GM18505 (cell line): ENCODE results near the gene PTCRA.

ENCODE experiments used
- ATAC-seq: cut with Tn5 transposase; IDR thresholded peaks from one replicate; pipeline ENCODE4 v1.9.1; 2021; ENCODE audit not compliant: unreplicated experiment
- POLR2A ChIP-seq: IDR thresholded peaks from 4 replicates; pipeline ENCODE4 v1.6.1; 2011; ENCODE audit warnings: borderline replicate concordance; ENCODE audit not compliant: insufficient read depth, insufficient read length; ENCODE audit errors: extremely low read depth

PTCRA gene

DNA sequence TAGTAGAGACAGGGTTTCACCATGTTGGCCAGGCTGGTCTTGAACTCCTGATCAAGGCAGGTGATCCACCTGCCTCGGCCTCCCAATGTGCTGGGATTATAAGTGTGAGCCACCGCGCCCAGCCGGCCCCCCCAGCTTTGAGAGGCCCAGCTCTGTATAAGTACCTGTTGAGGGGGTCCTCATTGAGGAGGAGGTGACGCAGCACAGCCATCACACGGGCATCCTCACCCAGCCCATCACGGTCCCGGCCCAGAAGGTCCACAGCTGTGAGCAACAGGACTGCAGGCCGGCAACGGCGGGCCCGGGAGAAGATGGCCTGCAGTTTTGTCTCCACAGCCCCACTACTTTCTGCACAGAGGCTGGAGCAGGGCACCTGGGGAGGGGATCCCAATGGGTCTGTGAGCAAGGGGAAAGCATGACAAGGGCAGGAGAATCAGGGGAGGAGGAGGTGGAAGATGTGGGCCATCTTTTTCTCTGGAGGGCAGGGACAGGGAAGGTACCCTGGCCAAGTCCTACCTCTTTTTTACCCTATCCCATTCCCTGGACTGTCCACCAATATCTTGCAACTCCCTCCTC is 52.4 kb downstream of the PTCRA start:
- TF ChIP-seq POLR2A, result no peak
- ATAC-seq, result no peak

DNA sequence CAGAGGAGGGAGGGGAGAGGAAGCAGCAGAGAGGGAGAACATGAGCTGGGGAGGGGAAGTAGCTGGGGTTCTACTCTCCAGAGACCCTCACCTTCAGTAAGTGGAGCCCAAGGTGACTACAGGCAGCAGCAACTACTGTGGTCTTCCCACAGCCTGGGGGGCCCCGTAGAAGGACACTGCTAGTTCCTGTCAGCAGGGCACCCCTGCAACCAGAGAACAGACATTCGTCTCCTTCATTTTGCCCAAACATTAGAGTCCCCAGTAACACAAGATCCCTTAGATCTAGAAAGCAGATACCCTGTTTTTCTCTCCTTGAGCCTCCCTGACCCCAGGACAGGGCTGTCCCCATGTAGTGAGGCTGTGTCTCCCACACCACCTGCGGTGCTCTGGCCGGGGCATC is 52.9 kb downstream of the PTCRA start:
- no peak for ATAC-seq
- no peak for TF ChIP-seq POLR2A

DNA sequence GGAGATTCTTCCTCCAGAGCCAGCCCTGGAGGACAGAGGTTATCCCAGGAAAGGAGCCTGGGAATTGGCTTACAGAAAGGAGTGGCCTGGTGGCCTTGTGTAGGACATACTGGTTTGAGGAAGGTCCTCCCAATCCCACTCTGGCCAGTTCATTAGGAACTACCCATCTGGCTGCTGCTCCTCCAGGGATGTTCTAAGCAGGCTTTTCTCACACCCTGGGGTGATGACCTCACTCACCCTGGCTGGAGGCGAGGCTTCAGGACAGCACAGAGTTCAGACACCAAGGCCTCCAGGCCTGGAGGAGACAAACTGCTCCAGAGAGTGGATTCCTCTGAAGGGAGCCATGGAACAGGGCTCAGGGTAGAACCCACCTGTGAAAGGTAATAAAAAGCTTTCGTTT is 53.6 kb downstream of the PTCRA start:
- no peak for ATAC-seq
- TF ChIP-seq POLR2A, result no peak

DNA sequence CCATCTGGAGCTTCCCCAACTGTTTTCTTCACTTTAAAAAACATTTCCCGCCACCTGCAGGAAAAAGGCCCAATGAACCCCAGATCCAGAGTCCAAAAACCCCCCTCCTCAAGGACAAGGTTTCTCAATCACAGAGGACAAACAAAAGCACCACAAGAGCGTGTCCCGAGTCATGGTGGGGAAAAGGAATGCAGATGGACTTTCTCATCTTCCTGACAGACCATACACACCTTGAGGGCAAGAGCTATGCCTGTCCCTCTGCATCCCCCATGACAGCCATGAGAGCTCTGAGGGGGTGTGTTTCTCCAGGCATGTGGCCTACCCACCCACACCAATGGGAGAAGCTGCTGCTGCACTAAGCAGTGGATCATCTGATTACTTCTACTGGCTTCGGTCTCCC is 54.1 kb downstream of the PTCRA start:
- no peak for ATAC-seq
- TF ChIP-seq POLR2A, result no peak

DNA sequence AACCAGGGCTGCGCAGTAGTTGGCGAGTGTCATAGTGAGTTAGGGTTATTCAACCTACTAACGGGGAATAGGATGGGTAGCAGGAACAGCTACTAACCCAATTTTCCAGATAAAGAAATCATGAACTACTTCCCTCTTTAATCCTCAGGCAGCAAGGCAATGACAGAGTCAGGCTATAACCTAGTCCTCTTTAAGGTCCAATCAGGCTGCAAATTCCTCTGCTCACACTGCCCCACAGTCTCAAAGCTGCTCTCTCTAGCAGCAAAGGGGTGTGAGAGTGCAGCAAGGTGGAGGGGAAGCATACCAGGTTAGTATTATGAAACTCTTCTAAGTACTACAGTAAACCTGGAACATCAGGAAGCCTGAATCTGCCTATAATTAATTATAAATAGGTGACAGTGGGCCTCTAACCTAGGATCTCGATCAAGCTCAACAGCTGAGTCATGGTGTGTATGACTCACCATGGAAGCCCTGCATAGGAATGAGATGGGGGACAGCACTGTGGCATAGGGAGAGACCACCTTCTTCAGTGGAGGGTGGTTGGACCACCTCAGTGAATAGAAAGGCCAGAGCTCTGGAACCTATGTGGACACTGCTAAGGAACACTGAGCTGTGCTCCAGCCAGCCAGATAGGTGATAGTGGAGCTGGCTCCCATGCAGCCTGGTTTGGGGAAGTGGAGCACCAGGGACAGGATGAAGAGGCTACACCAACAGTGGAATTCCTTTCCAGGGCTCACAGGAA is 55.2 kb downstream of the PTCRA start:
- TF ChIP-seq POLR2A, result no peak
- ATAC-seq, result no peak

DNA sequence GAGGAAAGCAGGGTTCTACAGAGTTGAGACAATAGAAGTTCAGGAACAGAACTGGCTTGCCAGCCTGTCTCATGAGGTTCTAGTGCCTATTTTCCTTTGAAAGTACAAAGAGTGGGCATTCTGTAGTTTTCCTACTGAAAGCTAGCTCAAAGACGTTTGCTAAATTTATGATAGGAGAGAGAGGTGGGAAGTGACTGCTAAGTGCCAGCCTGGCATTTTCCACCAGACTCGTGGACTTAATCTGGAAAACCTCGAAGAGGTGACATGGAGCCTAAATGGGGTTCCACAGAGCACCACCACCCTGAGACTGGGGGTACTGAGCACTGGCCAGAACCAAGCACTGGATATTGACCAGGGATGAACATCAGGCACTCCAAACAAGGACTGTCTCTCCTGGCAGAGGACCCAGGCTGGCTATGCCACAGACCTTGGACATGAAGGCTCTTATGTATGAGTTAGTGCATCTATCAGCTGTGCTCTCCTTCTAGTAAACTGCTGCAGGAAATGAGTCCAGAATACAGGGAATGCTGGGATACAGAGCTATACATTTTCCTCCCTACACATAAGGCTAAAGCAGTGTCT is 56.0 kb downstream of the PTCRA start:
- ATAC-seq, result no peak
- TF ChIP-seq POLR2A, result no peak

DNA sequence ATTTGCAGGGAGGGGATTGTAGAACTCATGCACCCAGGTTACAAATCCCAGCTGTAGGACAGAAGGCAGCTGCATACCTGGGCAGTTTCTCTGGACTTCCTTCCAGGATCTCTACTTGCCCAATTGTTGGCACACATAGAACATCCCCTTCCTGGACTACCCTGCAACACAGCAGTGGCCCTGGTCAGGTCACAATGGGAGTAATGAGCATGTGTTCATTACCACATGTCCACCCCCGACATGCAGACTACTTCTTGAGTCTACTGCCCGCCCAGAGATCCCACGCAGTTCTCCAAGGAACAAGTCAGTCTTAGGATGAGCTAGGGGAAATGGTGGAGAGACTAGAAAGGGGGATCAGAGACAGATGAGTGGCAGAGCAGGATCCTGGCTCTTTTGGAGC is 58.1 kb downstream of the PTCRA start:
- ATAC-seq, result no peak
- TF ChIP-seq POLR2A, result no peak

DNA sequence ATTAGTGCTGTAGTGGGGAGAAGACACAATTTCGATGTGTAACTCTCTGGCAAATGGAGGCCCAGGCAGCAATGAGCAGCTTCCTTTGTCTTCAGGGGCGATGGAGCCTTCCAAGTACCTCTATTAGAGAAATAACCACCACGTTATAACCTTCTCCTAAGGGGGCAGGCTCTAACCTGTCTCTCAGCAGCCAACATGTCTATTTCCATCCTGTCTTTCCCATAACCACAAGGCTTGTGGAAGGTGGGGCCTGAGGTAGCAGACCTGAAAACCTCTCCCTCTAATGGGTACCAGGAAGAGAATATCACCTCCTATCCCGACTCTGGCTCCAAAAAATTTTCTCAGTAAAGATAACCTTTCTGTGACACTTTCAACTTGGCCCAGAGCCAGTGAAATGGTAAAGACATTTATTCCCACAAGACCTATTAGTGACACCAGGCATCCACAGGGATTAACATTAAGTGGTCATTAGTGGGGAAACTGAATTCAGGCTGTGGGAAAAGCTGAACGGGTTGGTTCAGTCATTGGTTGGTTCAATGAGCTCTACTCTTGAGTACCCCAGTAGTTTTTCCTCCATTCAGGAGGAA is 59.2 kb downstream of the PTCRA start:
- ATAC-seq, result no peak
- TF ChIP-seq POLR2A, result no peak
